Measurements from ENCODE around the gene MAGEA9.

- TF ChIP-seq OSR1 (CRISPR knock-in tag; IDR thresholded peaks at IDR 0.05) (no peak), PATZ1 (CRISPR knock-in tag; IDR thresholded peaks at IDR 0.05; ENCODE audit: borderline replicate concordance) (no peak), GLIS3 (CRISPR knock-in tag; IDR thresholded peaks at IDR 0.05) (no peak), ARNTL (CRISPR knock-in tag; IDR thresholded peaks at IDR 0.05; ENCODE audit: borderline replicate concordance, low read depth) (no peak), ZNF565 (CRISPR knock-in tag; conservative IDR thresholded peaks at IDR 0.05; ENCODE audit: low read depth) (no peak), CSRNP3 (CRISPR knock-in tag; IDR thresholded peaks at IDR 0.05) (no peak), ZNF8 (CRISPR knock-in tag; IDR thresholded peaks at IDR 0.05) (no peak), CREB5 (CRISPR knock-in tag; IDR thresholded peaks at IDR 0.05; ENCODE audit: low read depth) (no peak), TOX (CRISPR knock-in tag; IDR thresholded peaks at IDR 0.05; ENCODE audit: borderline replicate concordance) (no peak), ZC3H10 (CRISPR knock-in tag; IDR thresholded peaks at IDR 0.05) (no peak), ESRRG (CRISPR knock-in tag; IDR thresholded peaks at IDR 0.05) (no peak), ISL1 (CRISPR knock-in tag; IDR thresholded peaks at IDR 0.05) (no peak)
- TF ChIP-seq, protein P1, sequence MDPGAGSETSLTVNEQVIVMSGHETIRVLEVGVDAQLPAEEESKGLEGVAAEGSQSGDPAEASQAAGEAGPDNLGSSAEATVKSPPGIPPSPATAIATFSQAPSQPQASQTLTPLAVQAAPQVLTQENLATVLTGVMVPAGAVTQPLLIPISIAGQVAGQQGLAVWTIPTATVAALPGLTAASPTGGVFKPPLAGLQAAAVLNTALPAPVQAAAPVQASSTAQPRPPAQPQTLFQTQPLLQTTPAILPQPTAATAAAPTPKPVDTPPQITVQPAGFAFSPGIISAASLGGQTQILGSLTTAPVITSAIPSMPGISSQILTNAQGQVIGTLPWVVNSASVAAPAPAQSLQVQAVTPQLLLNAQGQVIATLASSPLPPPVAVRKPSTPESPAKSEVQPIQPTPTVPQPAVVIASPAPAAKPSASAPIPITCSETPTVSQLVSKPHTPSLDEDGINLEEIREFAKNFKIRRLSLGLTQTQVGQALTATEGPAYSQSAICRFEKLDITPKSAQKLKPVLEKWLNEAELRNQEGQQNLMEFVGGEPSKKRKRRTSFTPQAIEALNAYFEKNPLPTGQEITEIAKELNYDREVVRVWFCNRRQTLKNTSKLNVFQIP (CRISPR knock-in tag; IDR thresholded peaks at IDR 0.05; ENCODE audit: borderline replicate concordance, low read depth), result no peak
Observed at GRCh38 chrX:149819371-149819770, 37.6 kb downstream of the MAGEA9 start.
